A549 (cell line): Measurements from ENCODE around the gene LRFN3.

Experiments used
- HOXA7 ChIP-seq: fragments of 250-450 bp; sonication (Bioruptor Pico); IDR thresholded peaks from 2 replicates; pipeline ENCODE4 v1.5.0; 2020; ENCODE audit warnings: mild to moderate bottlenecking, moderate library complexity
- RAD21 ChIP-seq, 2 experiments: fragments of >200 bp in 1 of 2; sonication (Bioruptor Twin) in 1 of 2; formaldehyde crosslinking in 1 of 2; IDR thresholded peaks in 1 of 2; conservative IDR thresholded peaks in 1 of 2; 2 replicates in 1 of 2; 3 replicates in 1 of 2; pipeline ENCODE4 v1.6.1; 2012 to 2018; ENCODE audit warnings: inconsistent platforms in 1 of 2
- RNF2 ChIP-seq: fragments of 200-600 bp; sonication (generic); IDR thresholded peaks from 2 replicates; pipeline ENCODE4 v1.6.1; 2016; ENCODE audit warnings: low read depth, mild to moderate bottlenecking, antibody characterized with exemption, moderate library complexity, borderline replicate concordance

- TF ChIP-seq RAD21 (conservative IDR thresholded peaks at IDR 0.05 in 1 of 2, IDR thresholded peaks at IDR 0.05 in 1 of 2) (no peak), HOXA7 (CRISPR knock-in tag) (no peak), RNF2 (no peak)
These were observed 54.0 kb downstream of the LRFN3 start for GRCh38 chr19:35990156-35990555.
